ENCODE data around the gene RGMA.

DNA sequence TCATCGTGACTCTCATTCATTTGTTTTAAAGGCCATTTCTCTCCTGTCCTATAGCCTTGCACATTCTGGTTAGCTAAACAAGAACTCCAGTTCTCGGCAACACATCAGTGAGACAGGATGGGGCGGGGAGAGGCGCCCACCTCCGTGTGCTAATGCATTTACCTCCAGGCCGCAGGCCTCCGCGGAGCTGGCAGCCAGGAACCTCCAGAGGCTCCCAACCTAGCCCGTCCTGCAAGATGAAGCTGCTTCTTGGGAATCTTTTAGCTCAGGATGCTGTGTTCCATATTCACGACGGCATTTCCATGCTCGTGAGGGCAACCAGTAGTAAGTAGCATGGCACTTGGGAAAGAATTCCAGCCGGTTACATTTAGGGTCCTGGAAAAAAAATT lies 47.9 kb downstream of the RGMA start:
- TF ChIP-seq, protein P1, sequence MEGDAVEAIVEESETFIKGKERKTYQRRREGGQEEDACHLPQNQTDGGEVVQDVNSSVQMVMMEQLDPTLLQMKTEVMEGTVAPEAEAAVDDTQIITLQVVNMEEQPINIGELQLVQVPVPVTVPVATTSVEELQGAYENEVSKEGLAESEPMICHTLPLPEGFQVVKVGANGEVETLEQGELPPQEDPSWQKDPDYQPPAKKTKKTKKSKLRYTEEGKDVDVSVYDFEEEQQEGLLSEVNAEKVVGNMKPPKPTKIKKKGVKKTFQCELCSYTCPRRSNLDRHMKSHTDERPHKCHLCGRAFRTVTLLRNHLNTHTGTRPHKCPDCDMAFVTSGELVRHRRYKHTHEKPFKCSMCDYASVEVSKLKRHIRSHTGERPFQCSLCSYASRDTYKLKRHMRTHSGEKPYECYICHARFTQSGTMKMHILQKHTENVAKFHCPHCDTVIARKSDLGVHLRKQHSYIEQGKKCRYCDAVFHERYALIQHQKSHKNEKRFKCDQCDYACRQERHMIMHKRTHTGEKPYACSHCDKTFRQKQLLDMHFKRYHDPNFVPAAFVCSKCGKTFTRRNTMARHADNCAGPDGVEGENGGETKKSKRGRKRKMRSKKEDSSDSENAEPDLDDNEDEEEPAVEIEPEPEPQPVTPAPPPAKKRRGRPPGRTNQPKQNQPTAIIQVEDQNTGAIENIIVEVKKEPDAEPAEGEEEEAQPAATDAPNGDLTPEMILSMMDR (IDR thresholded peaks at IDR 0.05; ENCODE audit: control extremely low read depth in 1 of 3, insufficient read depth in 1 of 3, low read depth in 1 of 3, low read length in 3 of 3): no peak
- TF ChIP-seq RNF2 (IDR thresholded peaks at IDR 0.05; ENCODE audit: borderline replicate concordance, low read depth, low read length, missing control alignments, poor library complexity, severe bottlenecking) (no peak), YY1 (IDR thresholded peaks at IDR 0.05; ENCODE audit: low read depth, low read length) (no peak), SIX5 (IDR thresholded peaks at IDR 0.05; ENCODE audit: low read depth, low read length) (no peak), GTF2F1 (IDR thresholded peaks at IDR 0.05; ENCODE audit: borderline replicate concordance, low read depth, low read length) (no peak), EZH2 (IDR thresholded peaks at IDR 0.05; ENCODE audit: low read depth, low read length, severe bottlenecking) (no peak), ASH2L (IDR thresholded peaks at IDR 0.05; ENCODE audit: low read length) (no peak), POLR2A (IDR thresholded peaks at IDR 0.05; ENCODE audit: control extremely low read depth in 1 of 2, low read depth in 2 of 2, low read length in 2 of 2) (no peak), CEBPB (IDR thresholded peaks at IDR 0.05; ENCODE audit: low read depth, low read length) (no peak), GABPA (IDR thresholded peaks at IDR 0.05; ENCODE audit: borderline replicate concordance, insufficient read depth, low read length) (no peak)

Measured in H1 (cell line).